Measurements from ENCODE around the gene ELF5.

The ELF5 gene

DNA sequence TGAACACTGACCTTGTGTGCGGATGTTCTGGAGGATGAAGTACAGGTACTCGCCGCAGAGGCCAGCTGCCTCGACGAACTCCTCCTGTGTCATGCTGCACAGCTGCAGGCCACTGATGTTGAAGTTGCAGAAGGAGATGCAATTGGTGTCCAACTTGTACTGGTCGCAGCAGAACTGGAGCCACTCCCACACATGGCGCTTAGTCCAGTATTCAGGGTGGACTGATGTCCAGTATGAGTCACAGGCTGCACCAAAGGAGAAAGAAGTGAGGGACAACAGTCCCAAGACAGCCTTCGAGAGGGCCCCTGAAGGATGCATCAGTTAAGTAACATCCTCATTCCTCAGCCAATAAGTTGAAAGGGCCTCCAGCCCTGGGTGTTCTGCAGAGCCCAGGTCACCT, 20.1 kb downstream of the ELF5 start:
- DNase-seq (ENCODE audit: low read depth in 2 of 2), result no peak

DNA sequence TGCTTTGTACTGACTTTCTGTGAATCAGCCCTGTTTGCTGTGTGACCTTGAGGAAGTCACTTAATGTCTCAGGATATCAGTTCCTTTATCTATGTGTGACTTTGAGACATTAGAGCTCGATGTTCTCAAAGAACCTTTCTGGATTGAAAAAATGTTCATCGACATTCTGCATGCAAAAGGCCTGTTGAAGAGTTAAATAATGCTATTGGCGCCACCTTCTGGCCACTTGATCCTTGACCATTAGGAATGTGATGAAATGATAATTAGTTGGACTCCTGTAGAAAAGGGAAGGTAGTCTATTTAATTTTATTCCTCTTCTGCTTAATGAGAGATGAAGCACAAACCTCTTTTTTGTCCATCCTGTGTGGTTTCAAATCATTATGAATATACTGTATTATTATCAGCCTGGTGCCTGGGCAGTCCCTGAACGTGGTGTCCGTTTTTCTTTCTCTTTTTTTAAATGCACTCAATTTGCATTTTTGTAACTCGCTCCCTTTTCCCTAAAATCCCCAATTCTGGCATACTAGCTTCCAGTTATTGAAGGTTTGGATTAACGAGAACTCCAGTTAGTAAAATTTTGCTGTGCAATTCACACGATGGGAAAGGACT, 20.7 kb downstream of the ELF5 start:
- DNase-seq (ENCODE audit: low read depth in 2 of 2), result peak; percentile 17 to 27

DNA sequence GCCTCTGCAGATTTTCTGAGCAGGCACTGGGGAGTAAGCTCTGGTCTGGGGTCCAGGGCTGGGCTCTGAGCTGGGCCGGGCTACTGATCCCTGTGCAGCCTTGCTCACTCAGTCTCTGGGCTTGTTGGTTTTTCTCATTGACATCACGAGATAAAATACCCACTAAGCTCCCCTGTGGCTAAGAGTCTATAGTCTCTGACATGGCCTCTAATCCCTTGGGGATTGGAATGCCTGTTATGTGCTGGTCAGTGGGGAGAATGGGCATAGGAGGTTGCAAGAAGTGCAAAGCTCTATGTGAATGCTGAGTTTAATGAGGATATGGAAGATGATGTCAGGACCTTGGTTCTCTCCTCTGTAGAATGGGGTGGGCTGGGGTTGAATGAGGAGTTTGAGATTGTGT, 23.3 kb downstream of the ELF5 start:
- no peak for DNase-seq (ENCODE audit: low read depth in 2 of 2)

DNA sequence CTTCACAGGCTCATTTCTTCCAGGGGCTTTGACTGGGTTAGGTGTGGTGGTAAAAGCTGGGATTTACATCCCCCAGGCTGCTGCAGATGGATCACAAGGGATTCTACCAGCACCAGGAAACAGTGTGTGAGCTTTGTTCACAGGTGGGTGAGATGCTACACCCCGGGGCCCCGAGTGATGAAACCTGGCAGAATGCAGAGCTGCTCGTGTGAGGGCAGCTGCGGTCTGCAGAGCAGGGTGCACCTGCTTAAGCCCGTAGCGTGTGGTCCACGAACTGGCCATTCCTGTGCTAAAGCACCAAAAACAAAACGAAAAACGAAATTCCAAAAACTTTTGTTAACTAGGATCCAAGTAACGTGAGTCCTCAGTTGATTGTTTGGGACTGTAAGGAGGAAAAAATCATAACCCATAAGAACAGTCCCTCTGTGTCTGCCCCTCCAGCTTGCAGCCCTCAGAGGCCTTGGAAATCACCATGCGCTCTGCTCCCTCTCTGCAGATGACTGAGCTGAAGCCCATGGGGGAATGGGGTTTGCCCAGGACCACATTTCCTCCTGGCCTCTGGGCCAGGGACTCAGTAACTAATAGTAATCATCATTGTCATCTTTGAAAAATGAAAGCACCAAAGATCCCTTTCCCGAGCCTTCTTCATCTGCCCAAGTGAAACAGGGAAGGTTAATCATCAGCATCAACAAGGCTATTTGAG, 24.6 kb downstream of the ELF5 start:
- no peak for DNase-seq (ENCODE audit: low read depth in 2 of 2)

DNA sequence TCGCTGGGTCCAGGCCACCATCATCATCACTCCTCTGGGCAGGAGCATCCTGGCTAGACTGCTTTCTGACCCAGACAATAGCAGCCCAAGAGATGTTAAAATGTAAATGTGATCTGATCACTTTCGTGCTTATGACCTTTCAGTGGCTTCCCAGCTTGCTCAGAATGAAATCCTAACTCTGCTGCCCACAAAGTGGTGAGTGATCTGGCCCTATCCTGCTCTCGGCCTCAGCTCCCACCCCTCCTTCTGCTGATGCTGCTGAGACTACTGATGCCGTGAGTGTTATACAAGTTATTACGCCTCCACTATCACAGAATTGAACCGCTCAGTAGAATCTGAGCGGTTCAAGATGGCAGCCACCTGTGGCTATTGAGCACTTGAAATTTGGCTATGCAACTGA, 26.2 kb downstream of the ELF5 start:
- DNase-seq (ENCODE audit: low read depth in 2 of 2), result no peak

DNA sequence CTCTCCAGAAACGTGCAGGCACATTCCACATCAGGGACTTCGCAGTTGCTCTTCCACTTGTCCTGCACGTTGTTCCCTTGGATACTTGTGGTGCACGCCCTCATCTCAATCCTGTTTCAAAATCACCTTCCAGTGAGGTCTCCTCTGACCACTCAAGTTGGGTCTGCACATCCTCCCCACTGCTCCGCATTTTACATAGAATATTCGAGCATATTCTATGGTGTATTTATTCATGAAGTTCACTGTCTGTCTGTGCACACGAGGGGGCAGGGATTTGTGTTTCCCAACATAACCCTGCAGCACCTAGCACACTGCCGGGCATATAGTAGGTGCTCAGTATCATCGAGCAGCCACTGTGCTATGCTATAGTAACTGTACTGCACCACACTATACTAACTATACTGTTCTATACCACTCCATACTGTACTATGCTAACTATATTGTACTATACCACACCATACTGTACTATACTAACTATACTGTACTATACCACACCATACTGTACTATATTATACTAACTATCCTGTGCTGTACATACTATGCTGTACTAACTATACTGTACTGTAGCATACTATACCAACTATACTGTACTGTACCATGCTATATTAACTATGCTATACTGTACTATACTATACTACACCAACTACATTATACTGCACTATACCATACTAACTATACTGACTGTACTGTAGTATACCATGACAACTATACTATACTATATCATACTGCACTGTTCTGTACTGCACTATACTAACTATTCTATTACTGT, 30.3 kb downstream of the ELF5 start:
- DNase-seq (ENCODE audit: low read depth in 2 of 2), result no peak

DNA sequence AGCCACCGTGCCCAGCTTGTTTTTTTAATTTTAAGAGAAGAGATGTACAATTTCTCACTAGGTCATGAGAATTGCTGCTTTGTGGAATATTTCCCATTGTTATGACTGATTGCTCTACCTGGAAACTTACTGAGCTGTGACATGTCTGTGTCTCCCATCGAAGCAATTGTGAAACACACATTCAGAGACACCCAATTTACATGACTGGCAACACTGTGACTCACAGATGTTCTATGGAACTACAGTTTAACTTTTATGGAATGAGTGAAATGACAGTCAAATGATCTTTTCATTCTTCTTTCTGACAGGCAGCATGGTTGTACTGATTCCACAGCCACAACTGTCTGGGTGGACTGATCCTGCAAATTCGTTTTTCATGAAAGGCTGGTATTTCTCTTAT, 32.3 kb downstream of the ELF5 start:
- DNase-seq (ENCODE audit: low read depth in 2 of 2), result no peak

DNA sequence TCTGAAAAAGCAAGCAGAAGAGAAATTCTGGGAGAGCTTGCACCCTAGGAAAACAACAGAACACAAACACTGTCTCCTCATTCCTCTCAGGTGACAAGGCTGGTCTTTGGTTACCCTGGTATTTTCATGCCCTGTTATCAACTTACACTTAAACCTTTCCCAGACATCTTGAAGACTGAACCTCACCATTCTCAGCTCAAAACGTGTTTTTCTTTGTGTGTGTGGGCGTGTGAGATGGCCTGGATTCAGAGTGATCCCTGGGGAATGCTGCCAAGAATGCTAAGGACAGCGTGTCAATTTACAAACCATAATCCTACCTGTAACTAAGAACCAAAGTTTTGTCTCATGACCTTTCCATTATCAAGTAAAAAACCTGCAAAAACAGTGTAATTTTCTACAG, 33.3 kb downstream of the ELF5 start:
- no peak for DNase-seq (ENCODE audit: low read depth in 2 of 2)

DNA sequence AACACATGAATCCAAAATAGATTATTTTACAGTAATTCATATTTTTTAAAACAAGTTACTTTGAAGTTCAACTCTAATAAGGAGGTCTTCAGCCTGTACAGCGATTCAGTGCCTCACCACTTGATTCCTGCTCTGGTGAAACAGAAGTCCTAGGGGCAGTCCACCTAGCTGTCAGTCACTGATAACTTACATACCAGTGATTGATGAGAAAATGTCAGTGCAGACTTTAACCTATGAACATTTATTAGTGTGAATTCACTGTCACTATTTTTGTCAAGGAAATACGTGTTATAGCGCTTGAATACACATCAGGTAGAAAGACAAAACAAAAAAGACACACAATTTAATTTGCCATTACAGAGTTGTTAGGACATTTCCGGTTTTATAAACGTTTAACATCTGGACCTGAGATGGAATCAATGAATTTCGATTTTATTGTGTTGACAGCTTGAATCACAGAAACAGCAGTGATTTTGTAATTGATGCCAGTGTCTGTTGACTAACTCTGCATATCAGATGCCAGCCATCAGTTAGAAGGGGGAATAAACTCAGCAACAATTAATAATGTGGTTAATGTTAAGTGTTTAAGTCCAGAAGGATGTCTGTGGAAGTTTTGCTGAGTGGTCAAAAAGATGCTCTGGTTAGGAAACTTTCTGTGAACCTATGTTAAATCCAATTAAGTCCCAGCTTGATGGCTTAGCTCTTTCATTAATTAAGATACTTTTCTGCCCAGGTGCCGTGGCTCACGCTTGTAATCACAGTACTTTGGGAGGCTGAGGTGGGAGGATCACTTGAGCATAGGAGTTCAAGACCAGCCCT, 34.5 kb downstream of the ELF5 start:
- no peak for DNase-seq (ENCODE audit: low read depth in 2 of 2)

DNA sequence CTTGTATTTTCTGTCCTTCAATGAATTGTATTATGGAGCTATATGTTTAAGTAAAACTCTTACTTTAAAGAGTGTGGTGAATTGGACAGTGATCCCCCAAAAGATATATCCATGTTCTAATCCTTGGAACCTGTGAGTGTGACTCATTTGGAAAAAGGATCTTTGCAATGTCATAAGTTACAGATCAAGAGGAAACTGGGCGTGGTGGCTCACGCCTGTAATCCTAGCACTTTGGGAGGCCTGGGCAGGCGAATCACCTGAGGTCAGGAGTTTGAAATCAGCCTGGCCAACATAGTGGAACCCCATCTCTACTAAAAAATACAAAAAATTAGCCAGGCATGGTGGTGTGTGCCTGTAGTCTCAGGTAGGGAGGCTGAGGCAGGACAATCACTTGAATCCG, 36.7 kb downstream of the ELF5 start:
- DNase-seq (ENCODE audit: low read depth in 2 of 2), result no peak

DNA sequence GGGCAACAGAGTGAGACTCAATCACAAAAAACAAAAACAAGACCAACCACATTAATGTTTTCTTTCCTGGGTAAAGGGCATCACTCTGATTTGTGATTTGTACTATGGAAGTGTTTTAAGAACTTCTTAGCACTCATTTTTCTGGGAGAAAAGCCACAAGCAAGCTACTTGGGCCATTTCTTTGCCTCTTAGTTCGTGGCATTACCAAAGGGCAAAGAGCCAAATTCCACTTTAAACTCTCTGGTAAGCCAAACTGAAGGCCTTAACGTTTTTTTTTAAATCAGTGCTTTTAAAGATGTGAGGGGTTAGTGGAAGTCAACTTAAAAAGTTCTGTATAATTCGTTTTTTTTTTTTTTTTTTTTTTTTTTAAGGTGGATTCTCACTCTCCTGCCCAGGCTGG, 37.9 kb downstream of the ELF5 start:
- no peak for DNase-seq (ENCODE audit: low read depth in 2 of 2)

DNA sequence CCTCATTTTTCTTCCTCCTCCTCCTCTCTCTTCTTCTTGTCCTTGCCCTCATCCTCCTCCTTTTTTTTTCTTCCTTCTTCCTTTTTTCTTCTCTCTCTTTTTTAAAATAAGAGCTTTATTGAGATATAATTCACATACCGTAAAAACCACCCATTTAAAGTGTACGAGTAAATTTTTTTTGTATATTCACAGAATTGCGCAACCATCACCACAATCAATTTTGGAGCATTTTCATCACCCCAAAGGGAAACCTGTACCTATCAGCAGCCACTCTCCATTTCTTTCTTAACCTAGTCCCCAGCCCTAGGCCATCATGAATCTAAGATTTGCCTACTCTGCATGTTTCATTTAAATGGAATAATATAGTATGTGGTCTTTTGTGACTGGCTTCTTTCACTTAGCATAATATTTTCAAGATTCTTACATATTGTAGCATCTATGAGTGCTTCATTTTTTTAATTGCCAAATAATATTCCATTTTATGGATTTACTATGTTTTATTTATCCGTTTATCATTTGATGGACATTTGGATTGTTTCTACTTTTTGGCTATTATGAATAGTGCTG, 39.9 kb downstream of the ELF5 start:
- DNase-seq (ENCODE audit: low read depth in 2 of 2), result no peak

DNA sequence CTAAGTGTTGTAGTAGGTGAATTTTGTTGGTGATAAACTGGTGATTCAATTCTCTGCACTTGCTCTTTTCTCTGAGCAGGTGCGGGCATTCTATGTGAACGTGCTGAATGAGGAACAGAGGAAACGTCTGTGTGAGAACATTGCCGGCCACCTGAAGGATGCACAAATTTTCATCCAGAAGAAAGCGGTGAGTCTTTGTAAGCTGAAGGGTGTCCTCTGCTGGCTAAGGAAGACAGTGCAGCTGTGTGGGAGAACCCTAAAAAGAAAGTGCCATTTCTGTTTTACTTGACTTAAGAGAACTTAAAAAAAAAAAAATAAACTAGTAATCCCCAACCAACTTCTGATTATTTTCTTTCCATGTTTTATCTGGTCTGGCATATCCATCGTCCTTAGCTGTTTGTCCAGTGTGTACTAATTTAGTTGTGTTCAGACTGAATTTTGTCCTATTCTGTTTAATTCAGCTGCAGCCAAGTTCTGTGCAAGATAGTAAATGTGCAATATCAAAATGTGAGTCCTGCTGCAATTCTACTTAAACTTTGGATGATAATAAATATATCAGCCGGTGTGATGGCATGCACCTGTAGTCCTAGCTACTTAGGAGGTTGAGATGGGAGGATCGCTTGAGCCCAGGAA, 45.3 kb downstream of the ELF5 start:
- peak in 1 of 2 donors; percentile 20 for DNase-seq (ENCODE audit: low read depth in 2 of 2)

DNA sequence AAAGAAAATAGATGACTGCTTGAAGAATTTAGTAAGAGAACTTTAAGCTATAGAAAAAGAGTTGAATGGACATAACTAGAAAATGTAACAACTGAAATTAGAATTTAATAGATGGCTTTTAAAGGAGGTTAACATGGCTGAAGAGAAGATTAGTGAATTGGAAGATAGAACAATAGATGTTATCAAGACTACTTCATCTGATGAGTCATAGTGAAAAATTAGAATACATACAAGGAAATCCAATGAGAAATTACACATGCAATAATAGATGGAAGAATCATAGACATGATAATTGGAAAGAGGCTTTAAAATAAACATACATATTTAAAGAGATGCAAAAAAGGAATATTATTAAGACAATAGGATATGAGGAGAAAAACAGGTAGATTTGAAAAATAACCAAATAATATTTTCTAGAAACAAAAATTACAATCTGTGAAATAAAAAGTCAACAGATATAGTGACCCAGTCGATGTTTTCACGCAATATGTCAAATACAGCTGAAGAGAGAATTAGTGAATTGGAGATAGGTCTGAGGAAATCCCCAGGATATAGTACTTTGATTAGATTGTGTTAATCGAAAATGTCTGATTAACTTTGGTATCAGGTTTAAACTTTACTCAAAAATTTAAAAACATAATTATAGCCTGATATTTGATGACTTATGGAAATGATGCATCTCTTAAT, 46.6 kb downstream of the ELF5 start:
- DNase-seq (ENCODE audit: low read depth in 2 of 2), result no peak

DNA sequence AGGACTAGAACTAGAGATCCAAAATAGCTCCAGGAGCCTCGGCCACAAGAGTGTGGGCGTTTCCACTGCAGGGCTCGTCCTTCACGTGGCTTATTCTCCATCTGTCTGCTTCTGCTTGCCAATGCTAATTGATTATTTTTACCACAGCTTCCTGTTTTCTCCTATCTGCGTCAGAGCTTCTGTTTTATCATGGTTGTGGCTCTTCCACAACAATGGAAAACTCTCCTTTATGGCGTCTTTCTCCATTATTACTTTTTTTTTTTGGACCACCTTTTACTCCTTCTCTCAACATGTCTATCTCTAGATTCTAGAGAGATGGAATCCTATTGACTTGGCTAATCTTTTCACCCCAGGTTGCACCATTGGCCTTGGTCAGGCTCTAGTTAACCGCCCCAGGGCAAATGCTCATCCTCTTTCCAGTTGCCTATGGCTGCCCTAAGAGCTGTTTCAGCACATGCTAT, 49.0 kb downstream of the ELF5 start:
- no peak for DNase-seq (ENCODE audit: low read depth in 2 of 2)

DNA sequence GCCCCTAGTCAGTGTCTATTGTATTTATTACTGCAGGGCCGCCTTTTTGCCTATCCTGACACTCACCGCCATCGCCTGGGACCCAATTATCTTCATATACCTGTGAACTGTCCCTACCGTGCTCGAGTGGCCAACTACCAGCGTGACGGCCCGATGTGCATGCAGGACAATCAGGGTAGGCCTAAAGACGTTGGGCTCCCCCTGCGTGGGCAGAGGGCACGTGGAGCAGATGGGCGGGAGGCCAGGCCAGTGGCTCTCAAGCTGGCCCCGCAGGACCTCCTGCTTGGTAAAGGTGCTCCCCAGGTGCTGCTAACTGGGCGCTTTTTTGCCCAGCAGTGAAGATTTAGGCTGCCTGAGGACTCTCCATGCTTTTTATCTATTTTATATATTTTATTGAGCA, 52.4 kb downstream of the ELF5 start:
- no peak for DNase-seq (ENCODE audit: low read depth in 2 of 2)

DNA sequence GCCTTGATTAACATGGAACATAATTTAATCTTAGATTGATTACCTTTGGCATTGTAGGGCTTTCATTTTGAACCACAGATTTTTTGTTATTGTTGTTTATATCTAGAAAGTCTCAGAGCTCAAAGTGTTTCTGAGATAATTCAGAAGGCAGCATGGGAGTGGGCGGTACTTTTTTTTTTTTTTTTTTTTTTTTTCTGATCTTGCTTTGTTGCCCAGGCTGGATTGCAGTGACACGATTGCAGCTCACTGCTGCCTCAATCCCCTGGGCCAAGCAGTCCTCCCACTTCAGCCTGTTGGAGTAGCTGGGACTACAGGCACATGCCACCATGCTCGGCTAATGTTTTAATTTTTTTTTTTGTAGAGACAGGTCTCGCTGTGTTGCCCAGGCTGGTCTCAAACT, 53.3 kb downstream of the ELF5 start:
- no peak for DNase-seq (ENCODE audit: low read depth in 2 of 2)

DNA sequence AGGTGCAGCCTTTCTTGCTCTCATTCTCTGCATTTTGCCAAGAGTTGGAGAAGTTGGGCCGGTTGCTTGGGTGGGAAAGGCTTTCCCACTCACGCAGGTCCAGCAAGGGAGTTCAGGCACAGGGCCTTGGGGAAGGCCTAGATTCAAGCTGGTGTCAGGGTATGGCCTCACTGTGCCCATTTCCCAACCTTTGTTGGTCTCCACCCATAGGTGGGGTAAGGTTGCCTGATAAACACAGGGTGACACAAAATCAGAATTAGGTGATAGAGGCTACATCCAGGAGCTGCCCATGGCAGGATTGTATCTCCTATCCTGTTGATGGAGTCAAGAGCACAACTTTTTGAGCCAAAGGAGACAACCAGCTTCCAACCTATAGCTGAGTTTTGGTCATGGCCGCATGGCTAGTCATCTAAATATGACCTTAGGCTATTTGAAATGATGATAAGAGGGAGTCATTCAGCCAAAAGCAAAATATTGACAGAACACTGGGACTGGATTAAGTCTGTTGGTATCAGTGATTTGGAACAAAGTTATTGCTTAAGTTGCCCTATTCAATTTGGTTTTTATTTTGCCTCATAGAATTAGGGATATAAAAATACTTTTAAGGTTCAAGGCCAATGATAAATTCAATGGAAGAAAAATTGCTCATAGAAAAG, 54.0 kb downstream of the ELF5 start:
- no peak for DNase-seq (ENCODE audit: low read depth in 2 of 2)

DNA sequence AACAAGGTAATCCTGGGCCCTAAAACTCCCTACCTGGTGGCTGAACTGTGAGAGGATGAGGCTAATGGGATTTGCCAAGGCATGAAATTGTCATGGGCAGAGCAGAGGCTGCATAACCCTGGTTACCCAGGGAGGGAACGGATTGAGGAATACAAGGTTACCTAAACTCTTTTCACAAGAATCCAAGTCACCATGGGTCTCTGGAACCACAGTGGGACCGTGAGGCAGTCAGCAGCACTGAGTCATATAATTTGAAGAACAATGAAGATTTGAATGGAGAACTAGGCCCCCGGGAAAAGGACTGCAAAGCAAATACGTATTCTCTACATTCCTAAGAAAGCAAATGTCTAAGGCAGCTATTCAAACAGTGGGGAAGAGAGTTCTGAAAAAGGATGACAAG, 55.1 kb downstream of the ELF5 start:
- DNase-seq (ENCODE audit: low read depth in 2 of 2), result no peak

DNA sequence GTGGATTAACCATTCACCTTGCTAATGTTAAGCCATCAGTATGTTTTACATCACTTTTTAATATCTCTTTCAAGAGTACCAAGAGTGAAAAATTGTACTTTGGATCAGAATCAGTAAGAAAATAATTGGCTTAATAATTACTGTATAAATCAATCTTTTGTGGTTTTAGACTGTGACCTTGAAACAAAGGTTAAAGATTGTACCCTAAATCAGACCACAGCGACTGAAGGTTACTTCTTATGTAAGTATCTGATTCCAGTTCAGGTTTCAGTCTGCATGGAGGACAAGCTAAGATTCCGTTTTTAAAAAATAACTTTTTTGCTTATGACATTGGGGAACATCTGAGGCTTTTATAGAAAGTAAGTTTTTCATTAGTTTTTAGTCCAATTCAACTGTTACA, 56.0 kb downstream of the ELF5 start:
- DNase-seq (ENCODE audit: low read depth in 2 of 2), result no peak

Measured in stimulated activated CD8-positive, alpha-beta memory T cell treated with anti-CD3 and anti-CD28 coated beads, Interleukin-2, amount 100 ng/mL, for 48 hours (primary cell).